ENCODE results near the gene PASK.

Gene PASK

GRCh38 chr2:241082341-241083090, 66.8 kb downstream of the PASK start:
- no peak overlapping the region for H3K4me3 ChIP-seq (ENCODE audit: low read depth, low read length)
- no peak for TF ChIP-seq CTCF (IDR thresholded peaks at IDR 0.05; ENCODE audit: low read depth, low read length, missing control alignments)
- DNase-seq (ENCODE audit: low read depth), result no peak

- TF ChIP-seq CTCF (IDR thresholded peaks at IDR 0.05; ENCODE audit: low read depth, low read length, missing control alignments), result no peak
- H3K4me3 ChIP-seq (ENCODE audit: low read depth, low read length), result no peak overlapping the region
- DNase-seq (ENCODE audit: low read depth), result no peak
These were observed 67.5 kb downstream of the PASK start for GRCh38 chr2:241081643-241082340.

GRCh38 chr2:241081190-241081642, 68.1 kb downstream of the PASK start:
- TF ChIP-seq CTCF (IDR thresholded peaks at IDR 0.05; ENCODE audit: low read depth, low read length, missing control alignments), result no peak
- no peak overlapping the region for H3K4me3 ChIP-seq (ENCODE audit: low read depth, low read length)
- no peak for DNase-seq (ENCODE audit: low read depth)

- DNase-seq (ENCODE audit: low read depth), result no peak
- no peak for TF ChIP-seq CTCF (IDR thresholded peaks at IDR 0.05; ENCODE audit: low read depth, low read length, missing control alignments)
- no peak overlapping the region for H3K4me3 ChIP-seq (ENCODE audit: low read depth, low read length)
These were observed 68.7 kb downstream of the PASK start for GRCh38 chr2:241080405-241081189.

- H3K4me3 ChIP-seq (ENCODE audit: low read depth, low read length), result no peak overlapping the region
- no peak for DNase-seq (ENCODE audit: low read depth)
- no peak for TF ChIP-seq CTCF (IDR thresholded peaks at IDR 0.05; ENCODE audit: low read depth, low read length, missing control alignments)
These were observed 74.3 kb downstream of the PASK start for GRCh38 chr2:241074901-241075540.

- no peak for TF ChIP-seq CTCF (IDR thresholded peaks at IDR 0.05; ENCODE audit: low read depth, low read length, missing control alignments)
- no peak overlapping the region for H3K4me3 ChIP-seq (ENCODE audit: low read depth, low read length)
- no peak for DNase-seq (ENCODE audit: low read depth)
These were observed 75.0 kb downstream of the PASK start for GRCh38 chr2:241074065-241074818.

Data from GM12864 (cell line).